ENCODE measurements around the gene PRDM16.

Gene PRDM16

GRCh38 chr1:3422638-3423037, 353.6 kb downstream of the PRDM16 start:
- Histone ChIP-seq H3K27me3 (replicated peaks; ENCODE audit: insufficient read depth, low read length) (peaks cover 95% of the 10 kb centered on the region), H3K4me1 (ENCODE audit: low read length) (no peaks in the 10 kb centered on the region), H3K36me3 (replicated peaks; ENCODE audit: insufficient read depth, low read length) (no peaks in the 10 kb centered on the region), H4K20me1 (ENCODE audit: insufficient read depth, low read length) (no peaks in the 10 kb centered on the region), H3K27ac (ENCODE audit: low read length) (no peak overlapping the region), H3K9me3 (replicated peaks; ENCODE audit: insufficient read depth, low read length) (no peaks in the 10 kb centered on the region), H3K4me3 (ENCODE audit: low read length) (no peak overlapping the region), H3F3A (ENCODE audit: insufficient read depth, low read length) (no peaks in the 10 kb centered on the region), H3K79me2 (ENCODE audit: low read length) (no peaks in the 10 kb centered on the region), H3K9ac (ENCODE audit: low read length) (no peak overlapping the region), H3K4me2 (ENCODE audit: low read depth, low read length) (no peak overlapping the region), H3K9me2 (replicated peaks; ENCODE audit: insufficient read depth, low read length) (no peaks in the 10 kb centered on the region), H2AFZ (ENCODE audit: low read length) (no peak overlapping the region)
- TF ChIP-seq EZH2phosphoT487 (IDR thresholded peaks at IDR 0.05; ENCODE audit: low read length) (no peak), CTCF (IDR thresholded peaks at IDR 0.05; ENCODE audit: low read length) (no peak), EZH2 (optimal IDR thresholded peaks at IDR 0.05; ENCODE audit: low read depth, low read length) (no peak)
- no peak for DNase-seq

GRCh38 chr1:3423245-3423829, 354.3 kb downstream of the PRDM16 start:
- no peaks in the 10 kb centered on the region for H4K20me1 ChIP-seq (ENCODE audit: insufficient read depth, low read length)
- H3F3A ChIP-seq (ENCODE audit: insufficient read depth, low read length) = no peaks in the 10 kb centered on the region
- H3K4me3 ChIP-seq (ENCODE audit: low read length) = no peak overlapping the region
- no peaks in the 10 kb centered on the region for H3K9me2 ChIP-seq (replicated peaks; ENCODE audit: insufficient read depth, low read length)
- H3K27me3 ChIP-seq (replicated peaks; ENCODE audit: insufficient read depth, low read length) = peaks cover 93% of the 10 kb centered on the region
- H3K4me1 ChIP-seq (ENCODE audit: low read length) = no peaks in the 10 kb centered on the region
- no peak overlapping the region for H3K4me2 ChIP-seq (ENCODE audit: low read depth, low read length)
- no peak overlapping the region for H2AFZ ChIP-seq (ENCODE audit: low read length)
- no peaks in the 10 kb centered on the region for H3K9me3 ChIP-seq (replicated peaks; ENCODE audit: insufficient read depth, low read length)
- no peaks in the 10 kb centered on the region for H3K79me2 ChIP-seq (ENCODE audit: low read length)
- TF ChIP-seq EZH2 (optimal IDR thresholded peaks at IDR 0.05; ENCODE audit: low read depth, low read length) = no peak
- TF ChIP-seq EZH2phosphoT487 (IDR thresholded peaks at IDR 0.05; ENCODE audit: low read length) = no peak
- TF ChIP-seq CTCF (IDR thresholded peaks at IDR 0.05; ENCODE audit: low read length) = no peak
- no peak overlapping the region for H3K27ac ChIP-seq (ENCODE audit: low read length)
- H3K36me3 ChIP-seq (replicated peaks; ENCODE audit: insufficient read depth, low read length) = no peaks in the 10 kb centered on the region
- no peak for DNase-seq
- H3K9ac ChIP-seq (ENCODE audit: low read length) = no peak overlapping the region

- Histone ChIP-seq H3K9ac (ENCODE audit: low read length) (no peak overlapping the region), H3K4me3 (ENCODE audit: low read length) (no peak overlapping the region), H3F3A (ENCODE audit: insufficient read depth, low read length) (no peaks in the 10 kb centered on the region), H4K20me1 (ENCODE audit: insufficient read depth, low read length) (no peaks in the 10 kb centered on the region), H3K4me2 (ENCODE audit: low read depth, low read length) (no peak overlapping the region), H3K27me3 (replicated peaks; ENCODE audit: insufficient read depth, low read length) (peaks cover 92% of the 10 kb centered on the region), H3K79me2 (ENCODE audit: low read length) (no peaks in the 10 kb centered on the region), H3K27ac (ENCODE audit: low read length) (no peak overlapping the region), H2AFZ (ENCODE audit: low read length) (no peak overlapping the region), H3K36me3 (replicated peaks; ENCODE audit: insufficient read depth, low read length) (no peaks in the 10 kb centered on the region), H3K9me2 (replicated peaks; ENCODE audit: insufficient read depth, low read length) (no peaks in the 10 kb centered on the region), H3K4me1 (ENCODE audit: low read length) (no peaks in the 10 kb centered on the region), H3K9me3 (replicated peaks; ENCODE audit: insufficient read depth, low read length) (no peaks in the 10 kb centered on the region)
- TF ChIP-seq EZH2phosphoT487 (IDR thresholded peaks at IDR 0.05; ENCODE audit: low read length) = no peak
- TF ChIP-seq CTCF (IDR thresholded peaks at IDR 0.05; ENCODE audit: low read length) = no peak
- TF ChIP-seq EZH2 (optimal IDR thresholded peaks at IDR 0.05; ENCODE audit: low read depth, low read length) = no peak
- DNase-seq = no peak
Observed at GRCh38 chr1:3423896-3424611, 355.1 kb downstream of the PRDM16 start.
